Uterus (tissue), 2 donors: Measurements from ENCODE around the gene NUTF2.

Experiments used
- CTCF ChIP-seq, 4 experiments: fragments of 200-600 bp in 2 of 4; fragments of 450-650 bp in 2 of 4; sonication (generic) in 2 of 4; IDR thresholded peaks; one replicate each; pipeline ENCODE4 v1.5.1; 2016 to 2019; ENCODE audit warnings: antibody characterized with exemption in 4 of 4, mild to moderate bottlenecking in 2 of 4, moderate library complexity in 1 of 4
- POLR2A ChIP-seq, 2 donors: fragments of 450-650 bp; IDR thresholded peaks; one replicate each; pipeline ENCODE4 v1.6.1; 2016; ENCODE audit warnings: antibody characterized with exemption in 2 of 2, mild to moderate bottlenecking in 1 of 2, moderate library complexity in 1 of 2

DNA sequence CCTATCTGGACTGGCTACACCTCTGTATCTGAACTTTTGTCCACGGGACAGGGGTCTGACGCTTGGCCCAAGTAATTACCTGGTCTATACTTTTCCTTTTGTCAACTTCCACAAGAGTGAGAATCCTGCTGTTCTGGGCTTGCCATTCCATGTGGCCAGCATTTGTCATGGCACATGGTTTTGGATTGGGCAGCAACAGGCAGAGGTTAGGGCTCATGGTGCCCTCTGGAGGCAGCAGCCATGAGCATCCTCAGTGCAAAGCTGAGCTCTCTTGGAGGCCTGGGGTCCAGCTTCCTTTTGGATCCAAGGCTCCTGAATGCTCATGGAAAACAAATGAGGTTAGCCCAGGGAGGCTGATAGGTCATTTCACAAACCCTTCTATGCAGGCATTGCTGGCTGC, 18.6 kb downstream of the NUTF2 start:
- no peak for TF ChIP-seq POLR2A (IDR thresholded peaks at IDR 0.05)
- TF ChIP-seq CTCF (IDR thresholded peaks at IDR 0.05) = peak in 2 of 4 experiments; percentile 10 to 20
